ENCODE results near the gene DGUOK.

Gene DGUOK

GRCh38 chr2:73983322-73984202 is 56.9 kb downstream of the DGUOK start:
- peak; percentile 88 for DNase-seq

- DNase-seq: no peak
Measured at GRCh38 chr2:73984203-73984921, 57.7 kb downstream of the DGUOK start, which contains the start of gene TET3. Gene TET3, plus strand, starts transcription at chr2:73984910. Its CDS starts 1,494 bp downstream, at chr2:73986404.

- DNase-seq: no peak
Measured at GRCh38 chr2:73984922-73985307, 58.2 kb downstream of the DGUOK start.

- DNase-seq: no peak
Measured at GRCh38 chr2:73985308-73986084, 58.8 kb downstream of the DGUOK start.

GRCh38 chr2:73986085-73986681 is 59.5 kb downstream of the DGUOK start:
- DNase-seq: no peak

GRCh38 chr2:73987109-73987947 is 60.6 kb downstream of the DGUOK start:
- no peak for DNase-seq

- no peak for DNase-seq
Measured at GRCh38 chr2:73987948-73988700, 61.4 kb downstream of the DGUOK start.

GRCh38 chr2:73989972-73990371 is 63.3 kb downstream of the DGUOK start:
- DNase-seq: no peak

GRCh38 chr2:73990531-73990930 is 63.9 kb downstream of the DGUOK start:
- DNase-seq: no peak

- no peak for DNase-seq
Measured at GRCh38 chr2:73992036-73992435, 65.4 kb downstream of the DGUOK start.

- DNase-seq: no peak
Measured at GRCh38 chr2:73993376-73993775, 66.7 kb downstream of the DGUOK start.

GRCh38 chr2:73993778-73994177 is 67.1 kb downstream of the DGUOK start:
- no peak for DNase-seq

- DNase-seq: no peak
Measured at GRCh38 chr2:73994178-73994831, 67.6 kb downstream of the DGUOK start.

GRCh38 chr2:73995810-73996209 is 69.1 kb downstream of the DGUOK start:
- no peak for DNase-seq

- no peak for DNase-seq
Measured at GRCh38 chr2:73997813-73998212, 71.1 kb downstream of the DGUOK start.

GRCh38 chr2:73998451-73998850 is 71.8 kb downstream of the DGUOK start:
- no peak for DNase-seq

GRCh38 chr2:73998933-73999332 is 72.3 kb downstream of the DGUOK start:
- DNase-seq: no peak

GRCh38 chr2:73999881-74000597 is 73.4 kb downstream of the DGUOK start:
- DNase-seq: no peak

- DNase-seq: no peak
Measured at GRCh38 chr2:74000666-74001065, 74.0 kb downstream of the DGUOK start.

GRCh38 chr2:74001121-74001520 is 74.4 kb downstream of the DGUOK start:
- no peak for DNase-seq

Measured in DMS79 (cell line).